ENCODE results near the gene NUFIP1.

DNA sequence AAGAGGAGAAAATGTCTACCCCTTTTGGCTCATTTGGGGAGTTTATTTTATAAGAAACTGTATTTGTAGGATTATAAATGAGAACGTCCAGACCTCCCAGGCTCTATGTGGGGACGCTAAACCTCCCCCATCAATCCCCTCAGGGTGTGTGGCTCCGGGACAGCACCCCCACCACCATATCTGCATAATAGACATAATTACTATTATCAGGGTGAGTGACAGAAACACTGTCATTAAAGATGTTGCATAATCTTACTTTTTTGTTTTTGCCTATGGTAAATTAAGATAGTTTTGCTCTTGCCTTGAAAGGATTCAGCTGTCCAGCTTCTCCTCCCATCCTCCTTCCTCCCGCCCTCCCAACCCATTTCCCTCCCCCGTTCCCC is 93.3 kb downstream of the NUFIP1 start:
- TF ChIP-seq, protein P1, sequence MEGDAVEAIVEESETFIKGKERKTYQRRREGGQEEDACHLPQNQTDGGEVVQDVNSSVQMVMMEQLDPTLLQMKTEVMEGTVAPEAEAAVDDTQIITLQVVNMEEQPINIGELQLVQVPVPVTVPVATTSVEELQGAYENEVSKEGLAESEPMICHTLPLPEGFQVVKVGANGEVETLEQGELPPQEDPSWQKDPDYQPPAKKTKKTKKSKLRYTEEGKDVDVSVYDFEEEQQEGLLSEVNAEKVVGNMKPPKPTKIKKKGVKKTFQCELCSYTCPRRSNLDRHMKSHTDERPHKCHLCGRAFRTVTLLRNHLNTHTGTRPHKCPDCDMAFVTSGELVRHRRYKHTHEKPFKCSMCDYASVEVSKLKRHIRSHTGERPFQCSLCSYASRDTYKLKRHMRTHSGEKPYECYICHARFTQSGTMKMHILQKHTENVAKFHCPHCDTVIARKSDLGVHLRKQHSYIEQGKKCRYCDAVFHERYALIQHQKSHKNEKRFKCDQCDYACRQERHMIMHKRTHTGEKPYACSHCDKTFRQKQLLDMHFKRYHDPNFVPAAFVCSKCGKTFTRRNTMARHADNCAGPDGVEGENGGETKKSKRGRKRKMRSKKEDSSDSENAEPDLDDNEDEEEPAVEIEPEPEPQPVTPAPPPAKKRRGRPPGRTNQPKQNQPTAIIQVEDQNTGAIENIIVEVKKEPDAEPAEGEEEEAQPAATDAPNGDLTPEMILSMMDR (IDR thresholded peaks at IDR 0.05) = no peak
- TF ChIP-seq POLR2A (IDR thresholded peaks at IDR 0.05) (no peak), EP300 (IDR thresholded peaks at IDR 0.05) (no peak)
